ENCODE measurements around the gene PRPF4. TPM values are rescaled to one million over a fixed set of nuclear protein-coding genes. Genes with fewer than 3 reads are reported as not detected.
A peak's percentile ranks its signal among the peaks of the same experiment; 100 is the strongest.

Gene PRPF4
- total and polyA plus RNA-seq, 11 donors, result 5.1 to 24.6 (median 13.8) TPM

DNA sequence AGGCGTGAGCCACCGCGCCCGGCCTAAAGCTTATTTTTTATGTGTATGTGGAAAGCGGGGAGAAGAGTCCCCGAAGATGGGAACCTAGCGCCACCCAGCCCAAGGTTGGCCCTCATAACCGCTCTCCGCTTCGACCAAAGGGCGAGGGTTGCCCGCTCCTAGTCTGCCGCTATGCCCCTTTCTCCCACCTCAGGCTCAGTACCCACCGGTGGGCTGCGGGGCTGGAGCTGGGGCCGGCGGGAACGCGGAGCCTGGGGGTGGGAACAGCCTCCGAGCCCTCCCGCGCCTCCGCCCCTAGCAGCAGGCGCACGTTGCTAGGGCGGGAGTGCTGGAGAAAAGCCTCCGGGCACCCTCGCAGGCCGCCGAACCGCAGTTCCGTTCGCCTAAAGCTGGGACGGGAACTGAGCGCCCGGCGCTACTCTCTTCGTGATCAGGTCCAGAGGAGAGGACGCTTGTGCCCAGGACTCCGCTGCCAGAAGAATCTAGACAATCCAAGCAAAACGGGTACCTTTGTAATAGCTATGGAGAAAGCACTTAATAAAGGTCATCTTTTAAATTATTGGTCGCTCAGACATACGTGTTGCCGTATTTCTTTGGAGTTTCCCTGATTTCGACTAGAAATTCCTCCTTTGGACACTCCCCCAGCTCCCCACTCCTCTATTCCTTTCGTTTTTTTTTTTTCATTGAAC lies 64.7 kb downstream of the PRPF4 start, which contains the start of gene WDR31:
Gene WDR31 (minus strand): TSS at position 265 of the 689 bp plus-strand sequence. CDS start 8,253 bp downstream, outside the sequence.
- H3K27ac ChIP-seq, result peak within 1 kb of the TSS; percentile 37 to 90 (median 80)
- ATAC-seq, result peak; percentile 72 to 91 (median 90)
- H3K4me1 ChIP-seq, result peaks cover 0 to 26% (median 12%) of the 10 kb centered on the region in 12 donors
- peak in 1 of 2 donors; percentile 52 for TF ChIP-seq POLR2A (IDR thresholded peaks at IDR 0.05)
- TF ChIP-seq, protein P1, sequence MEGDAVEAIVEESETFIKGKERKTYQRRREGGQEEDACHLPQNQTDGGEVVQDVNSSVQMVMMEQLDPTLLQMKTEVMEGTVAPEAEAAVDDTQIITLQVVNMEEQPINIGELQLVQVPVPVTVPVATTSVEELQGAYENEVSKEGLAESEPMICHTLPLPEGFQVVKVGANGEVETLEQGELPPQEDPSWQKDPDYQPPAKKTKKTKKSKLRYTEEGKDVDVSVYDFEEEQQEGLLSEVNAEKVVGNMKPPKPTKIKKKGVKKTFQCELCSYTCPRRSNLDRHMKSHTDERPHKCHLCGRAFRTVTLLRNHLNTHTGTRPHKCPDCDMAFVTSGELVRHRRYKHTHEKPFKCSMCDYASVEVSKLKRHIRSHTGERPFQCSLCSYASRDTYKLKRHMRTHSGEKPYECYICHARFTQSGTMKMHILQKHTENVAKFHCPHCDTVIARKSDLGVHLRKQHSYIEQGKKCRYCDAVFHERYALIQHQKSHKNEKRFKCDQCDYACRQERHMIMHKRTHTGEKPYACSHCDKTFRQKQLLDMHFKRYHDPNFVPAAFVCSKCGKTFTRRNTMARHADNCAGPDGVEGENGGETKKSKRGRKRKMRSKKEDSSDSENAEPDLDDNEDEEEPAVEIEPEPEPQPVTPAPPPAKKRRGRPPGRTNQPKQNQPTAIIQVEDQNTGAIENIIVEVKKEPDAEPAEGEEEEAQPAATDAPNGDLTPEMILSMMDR (IDR thresholded peaks at IDR 0.05), result peak in 2 of 12 donors; percentile 8 to 31
- H3K9me3 ChIP-seq, result no peaks in the 10 kb centered on the region
- H3K4me3 ChIP-seq, result peak within 1 kb of the TSS; percentile 43 to 99 (median 80)
- WGBS, 4 donors, result 1 to 2% (median 1%) methylated on average over 29 to 46 of the region's 46 CpGs
- H3K36me3 ChIP-seq, result no peaks in the 10 kb centered on the region
- no peaks in the 10 kb centered on the region for H3K27me3 ChIP-seq
- peak; percentile 87 to 93 (median 89) for DNase-seq
- intact Hi-C loops (cut with DNase I), result loop anchor here in 8 of 10 donors (2.0 to 10.0 kb wide), 6 partner anchors 37 to 65 kb away; partner anchors contain the start of genes ALAD (in 4 of the 8), HDHD3 (in 3 of the 8), CDC26 (in 1 of the 8) and PRPF4 (in 1 of the 8)

- Histone ChIP-seq H3K9me3 (no peaks in the 10 kb centered on the region), H3K4me1 (peaks cover 0 to 26% (median 12%) of the 10 kb centered on the region in 12 donors), H3K4me3 (no peak overlapping the region), H3K27me3 (no peaks in the 10 kb centered on the region), H3K27ac (no peak overlapping the region), H3K36me3 (no peaks in the 10 kb centered on the region)
- intact Hi-C loops (cut with DNase I), result loop anchor here in 8 of 10 donors (2.0 to 10.0 kb wide), 6 partner anchors 35 to 67 kb away; partner anchors contain the start of genes ALAD (in 4 of the 8), HDHD3 (in 3 of the 8), CDC26 (in 1 of the 8) and PRPF4 (in 1 of the 8)
- ATAC-seq (no peak), DNase-seq (no peak)
- TF ChIP-seq, protein P1 (IDR thresholded peaks at IDR 0.05), result no peak
- TF ChIP-seq POLR2A (IDR thresholded peaks at IDR 0.05), result no peak
- 70 to 74% (median 73%) methylated on average over 9 of the region's 9 CpGs for WGBS, 4 donors
Measured at GRCh38 chr9:113341712-113342410, 66.4 kb downstream of the PRPF4 start.

Other genes with a start within 250 kb of the PRPF4 start
- gene ZFP37, start 218.9 kb upstream of the PRPF4 start, total RNA-seq, result 1 to 10 TPM in 5 of 9 donors, under 1 TPM in 4; 0.51 to 3.1 (median 1.0) TPM
- 1 to 10 TPM in 1 of 2 donors, under 1 TPM in 1; 0.34 to 1.1 TPM for gene ZFP37, start 218.9 kb upstream of the PRPF4 start, polyA plus RNA-seq
- gene SLC31A2, start 124.7 kb upstream of the PRPF4 start, total RNA-seq, result 10 to 100 TPM in 6 of 9 donors, 1 to 10 TPM in 3; 5.2 to 26.4 (median 13.8) TPM
- 10 to 100 TPM in 1 of 2 donors, 1 to 10 TPM in 1; 9.6 to 17.8 TPM for gene SLC31A2, start 124.7 kb upstream of the PRPF4 start, polyA plus RNA-seq
- gene FKBP15, start 54.4 kb upstream of the PRPF4 start, total RNA-seq, result 10 to 100 TPM; 15.8 to 45.5 (median 18.7) TPM
- gene FKBP15, start 54.4 kb upstream of the PRPF4 start, polyA plus RNA-seq, result 10 to 100 TPM in 1 of 2 donors, 1 to 10 TPM in 1; 9.9 to 16.1 TPM
- gene SLC31A1, start 54.1 kb upstream of the PRPF4 start, total RNA-seq, result 10 to 100 TPM in 6 of 9 donors, 1 to 10 TPM in 3; 7.9 to 18.2 (median 10.7) TPM
- gene SLC31A1, start 54.1 kb upstream of the PRPF4 start, polyA plus RNA-seq, result 10 to 100 TPM in 1 of 2 donors, 1 to 10 TPM in 1; 4.2 to 22.3 TPM
- 10 to 100 TPM; 22.3 to 39.4 (median 34.4) TPM for gene CDC26, start 86 bp upstream of the PRPF4 start, total RNA-seq
- 10 to 100 TPM; 44.9 to 46.0 TPM for gene CDC26, start 86 bp upstream of the PRPF4 start, polyA plus RNA-seq
- gene RNF183, start 27.7 kb downstream of the PRPF4 start, total RNA-seq, result not detected
- gene RNF183, start 27.7 kb downstream of the PRPF4 start, polyA plus RNA-seq, result under 1 TPM in 1 of 2 donors, not detected in 1; 0.04 TPM
- 10 to 100 TPM in 6 of 9 donors, 1 to 10 TPM in 3; 8.1 to 22.4 (median 14.4) TPM for gene WDR31, start 64.6 kb downstream of the PRPF4 start, total RNA-seq
- 1 to 10 TPM; 7.0 TPM for gene WDR31, start 64.6 kb downstream of the PRPF4 start, polyA plus RNA-seq
- 1 to 10 TPM in 7 of 9 donors, under 1 TPM in 1, not detected in 1; 0.39 to 7.6 (median 1.7) TPM for gene BSPRY, start 73.9 kb downstream of the PRPF4 start, total RNA-seq
- 1 to 10 TPM in 1 of 2 donors, under 1 TPM in 1; 0.80 to 3.8 TPM for gene BSPRY, start 73.9 kb downstream of the PRPF4 start, polyA plus RNA-seq
- gene HDHD3, start 101.3 kb downstream of the PRPF4 start, total RNA-seq, result 10 to 100 TPM; 11.7 to 53.8 (median 19.4) TPM
- 10 to 100 TPM; 16.2 to 49.0 TPM for gene HDHD3, start 101.3 kb downstream of the PRPF4 start, polyA plus RNA-seq
- 100 to 1,000 TPM in 2 of 9 donors, 10 to 100 TPM in 7; 39.8 to 153 (median 91.8) TPM for gene ALAD, start 125.6 kb downstream of the PRPF4 start, total RNA-seq
- gene ALAD, start 125.6 kb downstream of the PRPF4 start, polyA plus RNA-seq, result 10 to 100 TPM; 51.1 to 74.3 TPM
- 10 to 100 TPM; 18.7 to 31.2 (median 24.3) TPM for gene POLE3, start 135.0 kb downstream of the PRPF4 start, total RNA-seq
- 10 to 100 TPM; 14.9 to 72.4 TPM for gene POLE3, start 135.0 kb downstream of the PRPF4 start, polyA plus RNA-seq
- under 1 TPM in 4 of 9 donors, not detected in 5; 0.14 to 0.93 (median 0.49) TPM for gene C9orf43, start 135.1 kb downstream of the PRPF4 start, total RNA-seq
- gene C9orf43, start 135.1 kb downstream of the PRPF4 start, polyA plus RNA-seq, result under 1 TPM; 0.15 to 0.27 TPM
- gene RGS3, start 188.1 kb downstream of the PRPF4 start, total RNA-seq, result 100 to 1,000 TPM; 107 to 214 (median 139) TPM
- gene RGS3, start 188.1 kb downstream of the PRPF4 start, polyA plus RNA-seq, result 100 to 1,000 TPM in 1 of 2 donors, 10 to 100 TPM in 1; 93.4 to 120 TPM